ENCODE results near the gene MAP3K15.

DNA sequence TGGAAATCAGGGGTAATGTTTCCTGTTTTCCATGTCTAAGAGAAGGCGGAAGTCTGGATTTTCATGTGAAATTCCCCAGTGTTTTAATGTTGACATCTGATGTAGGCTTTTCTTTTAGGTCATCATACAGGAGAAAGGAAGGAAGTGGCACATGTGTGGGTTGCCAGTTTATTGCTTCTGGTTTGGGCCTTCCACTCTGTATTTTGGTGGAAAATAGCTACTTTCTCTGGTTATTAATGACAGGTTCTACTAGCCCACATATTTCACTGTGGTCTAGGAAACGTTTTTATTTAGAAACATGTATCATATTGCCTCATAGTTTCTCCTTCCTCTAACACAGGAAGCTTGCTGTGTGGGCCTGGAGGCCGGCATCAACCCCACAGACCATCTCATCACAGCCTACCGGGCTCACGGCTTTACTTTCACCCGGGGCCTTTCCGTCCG is 164.3 kb downstream of the MAP3K15 start:
- TF ChIP-seq, protein P1, sequence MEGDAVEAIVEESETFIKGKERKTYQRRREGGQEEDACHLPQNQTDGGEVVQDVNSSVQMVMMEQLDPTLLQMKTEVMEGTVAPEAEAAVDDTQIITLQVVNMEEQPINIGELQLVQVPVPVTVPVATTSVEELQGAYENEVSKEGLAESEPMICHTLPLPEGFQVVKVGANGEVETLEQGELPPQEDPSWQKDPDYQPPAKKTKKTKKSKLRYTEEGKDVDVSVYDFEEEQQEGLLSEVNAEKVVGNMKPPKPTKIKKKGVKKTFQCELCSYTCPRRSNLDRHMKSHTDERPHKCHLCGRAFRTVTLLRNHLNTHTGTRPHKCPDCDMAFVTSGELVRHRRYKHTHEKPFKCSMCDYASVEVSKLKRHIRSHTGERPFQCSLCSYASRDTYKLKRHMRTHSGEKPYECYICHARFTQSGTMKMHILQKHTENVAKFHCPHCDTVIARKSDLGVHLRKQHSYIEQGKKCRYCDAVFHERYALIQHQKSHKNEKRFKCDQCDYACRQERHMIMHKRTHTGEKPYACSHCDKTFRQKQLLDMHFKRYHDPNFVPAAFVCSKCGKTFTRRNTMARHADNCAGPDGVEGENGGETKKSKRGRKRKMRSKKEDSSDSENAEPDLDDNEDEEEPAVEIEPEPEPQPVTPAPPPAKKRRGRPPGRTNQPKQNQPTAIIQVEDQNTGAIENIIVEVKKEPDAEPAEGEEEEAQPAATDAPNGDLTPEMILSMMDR (IDR thresholded peaks at IDR 0.05): no peak
- TF ChIP-seq POLR2A (IDR thresholded peaks at IDR 0.05): no peak

Measured in body of pancreas (tissue), 4 donors.